Stomach smooth muscle (tissue), 2 donors: ENCODE results near the gene EYS.
"Not testable (repeated sequence)": the region's sequence is repeated elsewhere in the genome, so short reads cannot be mapped to it uniquely, and the experiment has no call there.

Source experiments
- H3K27ac ChIP-seq: one replicate; pipeline ENCODE4 v1.7.0; 2013; ENCODE audit warnings: mild to moderate bottlenecking, low read length, inconsistent platforms
- H3K27me3 ChIP-seq, 2 donors: one replicate each; pipeline ENCODE4 v1.7.0; 2013; ENCODE audit warnings: low read length in 2 of 2; ENCODE audit not compliant: insufficient read depth in 2 of 2, control insufficient read depth in 1 of 2
- H3K36me3 ChIP-seq, 2 donors: one replicate each; pipeline ENCODE4 v1.7.0; 2013; ENCODE audit warnings: low read length in 2 of 2; ENCODE audit not compliant: control insufficient read depth in 2 of 2, insufficient read depth in 2 of 2
- H3K4me1 ChIP-seq: one replicate; pipeline ENCODE4 v1.7.0; 2013; ENCODE audit warnings: low read length; ENCODE audit not compliant: control insufficient read depth, insufficient read depth
- H3K4me3 ChIP-seq, 2 donors: one replicate each; pipeline ENCODE4 v1.7.0; 2013; ENCODE audit warnings: low read length in 2 of 2
- H3K9ac ChIP-seq, 2 donors: one replicate each; pipeline ENCODE4 v1.7.0; 2013; ENCODE audit warnings: low read length in 2 of 2, mild to moderate bottlenecking in 1 of 2
- H3K9me3 ChIP-seq, 2 donors: one replicate each; pipeline ENCODE4 v1.7.0; 2013; ENCODE audit warnings: low read length in 2 of 2; ENCODE audit not compliant: control insufficient read depth in 2 of 2
- donor health status: healthy.
- donor health status: Pancreatic carcinoma.

The EYS gene

DNA sequence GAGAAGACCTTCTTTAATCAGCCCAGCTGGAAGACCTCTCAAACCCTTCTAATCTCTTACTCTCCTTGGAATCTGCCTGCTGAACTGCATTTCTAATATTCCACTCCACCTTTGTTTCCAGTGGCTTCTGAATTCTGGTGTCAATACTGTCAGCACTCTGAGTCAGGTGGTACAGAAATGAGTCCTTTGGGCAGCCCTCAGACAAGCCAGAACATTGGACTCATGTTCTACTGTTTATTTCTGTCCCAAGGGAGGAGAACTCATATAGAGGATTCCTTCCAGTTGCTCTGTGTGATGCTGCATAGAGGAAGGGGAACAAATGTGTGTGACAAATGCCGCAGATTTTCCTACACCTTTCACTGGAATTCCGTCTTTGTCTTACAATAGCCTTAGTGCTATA, 1956.6 kb downstream of the EYS start:
- Histone ChIP-seq H3K4me3 (no peak overlapping the region), H3K9me3 (no peaks in the 10 kb centered on the region), H3K9ac (no peak overlapping the region), H3K36me3 (no peaks in the 10 kb centered on the region), H3K27ac (no peak overlapping the region), H3K27me3 (no peaks in the 10 kb centered on the region), H3K4me1 (no peaks in the 10 kb centered on the region)

DNA sequence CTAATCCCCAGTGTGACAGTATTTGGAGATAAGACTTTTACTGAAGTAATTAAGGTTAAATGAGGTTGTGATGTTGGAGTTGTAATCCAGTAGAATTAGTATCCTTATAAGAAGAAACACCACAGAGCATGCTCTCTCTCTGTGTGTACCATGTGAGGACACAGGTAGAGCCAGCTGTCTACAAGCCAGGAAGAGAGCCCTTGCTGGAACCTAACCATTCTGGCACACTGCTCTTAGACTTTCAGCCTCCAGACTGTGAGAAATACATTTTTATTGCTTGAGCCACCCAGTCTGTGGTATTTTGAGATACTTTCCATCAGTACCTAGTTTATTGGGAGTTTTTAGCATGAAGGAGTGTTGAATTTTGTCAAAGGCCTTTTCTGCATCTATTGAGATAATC, 1961.2 kb downstream of the EYS start:
- H3K27ac ChIP-seq = no peak overlapping the region

DNA sequence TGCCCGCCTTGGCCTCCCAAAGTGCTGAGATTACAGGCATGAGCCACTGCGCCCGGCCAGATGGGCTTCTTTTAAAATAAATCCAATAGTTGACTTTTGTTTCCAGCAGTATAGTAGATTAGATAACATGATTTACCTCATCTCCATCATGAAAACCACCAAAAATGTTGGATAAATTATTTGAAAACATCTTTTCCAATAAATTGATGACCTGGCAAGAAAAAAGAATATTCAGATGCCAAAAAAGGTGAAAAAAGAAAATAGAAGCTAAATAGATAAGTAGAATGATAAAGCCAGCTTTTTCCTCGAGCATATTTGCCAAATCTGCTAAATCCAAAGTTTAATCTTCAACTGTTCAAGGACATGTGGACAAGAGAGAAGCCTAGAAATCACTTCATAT, 1962.2 kb downstream of the EYS start:
- Histone ChIP-seq H3K9ac (no peak overlapping the region), H3K4me1 (no peaks in the 10 kb centered on the region), H3K36me3 (no peaks in the 10 kb centered on the region), H3K27ac (no peak overlapping the region), H3K9me3 (no peaks in the 10 kb centered on the region), H3K27me3 (no peaks in the 10 kb centered on the region), H3K4me3 (no peak overlapping the region)

More for the DNA sequence above, 1961.2 kb downstream of the EYS start:
- Histone ChIP-seq H3K4me1 (no peaks in the 10 kb centered on the region), H3K9ac (no peak overlapping the region), H3K4me3 (no peak overlapping the region), H3K9me3 (no peaks in the 10 kb centered on the region), H3K27me3 (no peaks in the 10 kb centered on the region), H3K36me3 (no peaks in the 10 kb centered on the region)

GRCh38 chr6:63743691-63744090, 1963.3 kb downstream of the EYS start:
- no peak overlapping the region for H3K4me3 ChIP-seq
- H3K9me3 ChIP-seq = no peaks in the 10 kb centered on the region
- no peaks in the 10 kb centered on the region for H3K4me1 ChIP-seq
- H3K9ac ChIP-seq = no peak overlapping the region
- no peak overlapping the region for H3K27ac ChIP-seq
- H3K36me3 ChIP-seq = no peaks in the 10 kb centered on the region
- H3K27me3 ChIP-seq = no peaks in the 10 kb centered on the region

GRCh38 chr6:63742060-63742459, 1965.0 kb downstream of the EYS start:
- Histone ChIP-seq H3K9me3 (no peaks in the 10 kb centered on the region), H3K27me3 (no peaks in the 10 kb centered on the region), H3K27ac (no peak overlapping the region), H3K4me1 (no peaks in the 10 kb centered on the region), H3K4me3 (no peak overlapping the region), H3K9ac (no peak overlapping the region), H3K36me3 (no peaks in the 10 kb centered on the region)

- Histone ChIP-seq H3K27ac (no peak overlapping the region), H3K9ac (no peak overlapping the region), H3K4me1 (no peaks in the 10 kb centered on the region), H3K36me3 (no peaks in the 10 kb centered on the region), H3K4me3 (no peak overlapping the region), H3K27me3 (no peaks in the 10 kb centered on the region), H3K9me3 (no peaks in the 10 kb centered on the region)
Measured at GRCh38 chr6:63740709-63741108, 1966.3 kb downstream of the EYS start.

- no peaks in the 10 kb centered on the region for H3K36me3 ChIP-seq
- H3K4me1 ChIP-seq = no peaks in the 10 kb centered on the region
- no peaks in the 10 kb centered on the region for H3K9me3 ChIP-seq
- H3K27ac ChIP-seq = no peak overlapping the region
- no peak overlapping the region for H3K9ac ChIP-seq
- no peaks in the 10 kb centered on the region for H3K27me3 ChIP-seq
- no peak overlapping the region for H3K4me3 ChIP-seq
Measured at GRCh38 chr6:63739094-63739687, 1967.8 kb downstream of the EYS start.

DNA sequence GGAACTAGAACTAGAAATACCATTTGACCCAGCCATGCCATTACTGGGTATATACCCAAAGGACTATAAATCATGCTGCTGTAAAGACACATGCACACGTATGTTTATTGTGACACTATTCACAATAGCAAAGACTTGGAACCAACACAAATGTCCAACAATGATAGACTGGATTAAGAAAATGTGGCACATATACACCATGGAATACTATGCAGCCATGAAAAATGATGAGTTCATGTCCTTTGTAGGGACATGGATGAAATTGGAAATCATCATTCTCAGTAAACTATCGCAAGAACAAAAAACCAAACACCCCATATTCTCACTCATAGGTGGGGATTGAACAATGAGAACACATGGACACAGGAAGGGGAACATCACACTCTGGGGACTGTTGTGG, 1968.8 kb downstream of the EYS start:
- not testable (repeated sequence) for H3K9ac ChIP-seq, H3K9me3 ChIP-seq, H3K27me3 ChIP-seq, H3K4me1 ChIP-seq, H3K4me3 ChIP-seq, H3K36me3 ChIP-seq, H3K27ac ChIP-seq

- no peaks in the 10 kb centered on the region for H3K36me3 ChIP-seq
- H3K9me3 ChIP-seq = no peaks in the 10 kb centered on the region
- no peak overlapping the region for H3K9ac ChIP-seq
- H3K4me1 ChIP-seq = no peaks in the 10 kb centered on the region
- H3K27ac ChIP-seq = no peak overlapping the region
- no peak overlapping the region for H3K4me3 ChIP-seq
- no peaks in the 10 kb centered on the region for H3K27me3 ChIP-seq
Measured at GRCh38 chr6:63734923-63735322, 1972.1 kb downstream of the EYS start.

GRCh38 chr6:63732336-63732735, 1974.7 kb downstream of the EYS start:
- Histone ChIP-seq H3K4me1 (no peaks in the 10 kb centered on the region), H3K27ac (no peak overlapping the region), H3K9me3 (no peaks in the 10 kb centered on the region), H3K36me3 (no peaks in the 10 kb centered on the region), H3K9ac (no peak overlapping the region), H3K27me3 (no peaks in the 10 kb centered on the region), H3K4me3 (no peak overlapping the region)

DNA sequence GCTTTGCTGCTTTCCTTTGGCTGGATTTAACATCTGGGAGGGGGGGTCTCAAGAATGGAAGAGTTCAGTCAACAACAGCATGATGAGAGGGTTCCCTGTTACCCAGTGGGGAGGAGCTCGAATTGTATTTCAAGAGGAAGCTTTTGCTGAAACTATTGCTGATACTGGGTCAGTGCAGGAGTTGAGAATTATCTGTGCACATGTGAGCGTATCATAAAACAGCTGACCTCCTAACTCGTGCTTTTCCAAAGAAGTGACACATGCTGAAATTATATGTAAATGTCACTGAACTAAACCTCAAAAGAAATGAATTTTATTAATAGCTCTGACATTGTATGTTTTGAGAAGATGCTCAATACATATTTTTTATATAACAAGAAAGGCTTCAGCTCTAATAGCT, 1975.1 kb downstream of the EYS start:
- Histone ChIP-seq H3K9ac (no peak overlapping the region), H3K9me3 (no peaks in the 10 kb centered on the region), H3K4me1 (no peaks in the 10 kb centered on the region), H3K36me3 (no peaks in the 10 kb centered on the region), H3K27ac (no peak overlapping the region), H3K27me3 (no peaks in the 10 kb centered on the region), H3K4me3 (no peak overlapping the region)
